ENCODE data around the gene EPC2. TPM values are rescaled to one million over a fixed set of nuclear protein-coding genes. Genes with fewer than 3 reads are reported as not detected.

EPC2 gene
- total and polyA plus RNA-seq, 10 of the 15 experiments (the other 5 are each of a cell fraction or from before 2014, with no cell fraction given) = 2.0 to 16.5 (median 10.8) TPM

- H3K9ac ChIP-seq (ENCODE audit: control insufficient read depth, insufficient read depth, low read length) = peak overlapping the region; percentile 65
- in situ Hi-C loops (cut with MboI) (no loop called here), intact Hi-C loops (cut with micrococcal nuclease; ENCODE audit: unreplicated experiment) (loop anchor here (2.0 kb wide), 1 partner anchor 30 kb away; the partner anchor contains the start of gene EPC2)
- CTCF ChIA-PET = interaction anchor here (0.6 to 1.5 kb wide), 8 partner anchors 11 to 936 kb away, joined by 3 to 5 read pairs (median 4); no protein-coding TSS in a partner anchor
- no peaks in the 10 kb centered on the region for H3K27me3 ChIP-seq (replicated peaks in 1 of 2; ENCODE audit: control insufficient read depth in 2 of 2, insufficient read depth in 2 of 2, low read length in 1 of 2)
- ATAC-seq = peak; percentile 94
- RAD21 ChIA-PET (ENCODE audit: unreplicated experiment) = interaction anchor here (0.9 to 2.0 kb wide), 5 partner anchors 10 to 105 kb away, joined by 3 to 5 read pairs (median 4); no protein-coding TSS in a partner anchor
- H3K27ac ChIP-seq (ENCODE audit: control insufficient read depth, insufficient read depth) = peak overlapping the region; percentile 60
- peak overlapping the region; percentile 12; the same call in 1 of the 2 replicates for H3K4me3 ChIP-seq
- BruUV-seq (replicated peaks) = no TSS peak
- peak overlapping the region; percentile 85 for H2AFZ ChIP-seq (ENCODE audit: control insufficient read depth, low read depth, low read length)
- 53% methylated on average over 6 of the region's 6 CpGs for WGBS (ENCODE audit: insufficient coverage, insufficient replicate concordance, low lambda C conversion rate, missing lambda C conversion rate)
- FAIRE-seq = peak; percentile 95
- DNase-seq (ENCODE audit: low read depth, low spot score) = peak; percentile 53
- SMC1A ChIA-PET (ENCODE audit: uncharacterized antibody, unreplicated experiment) = interaction anchor here (0.9 to 3.7 kb wide), 6 partner anchors 11 to 376 kb away, joined by 3 to 19 read pairs (median 3); no protein-coding TSS in a partner anchor
- H4K20me1 ChIP-seq (ENCODE audit: control insufficient read depth, insufficient read depth) = no peaks in the 10 kb centered on the region
- H3K36me3 ChIP-seq (ENCODE audit: control insufficient read depth in 2 of 2, insufficient read depth in 2 of 2, low read length in 1 of 2) = no peaks in the 10 kb centered on the region
- peaks cover 18% of the 10 kb centered on the region for H3K4me1 ChIP-seq (ENCODE audit: control insufficient read depth, insufficient read depth, low read length)
- peak overlapping the region; percentile 73 for H3K4me2 ChIP-seq (ENCODE audit: control insufficient read depth, insufficient read depth)
- no peaks in the 10 kb centered on the region for H3K9me3 ChIP-seq (replicated peaks; ENCODE audit: control insufficient read depth, insufficient read depth, low read length)
- POLR2A ChIA-PET = interaction anchor here (0.8 to 1.0 kb wide), 3 partner anchors 10 to 32 kb away, joined by 3 to 4 read pairs (median 3); no protein-coding TSS in a partner anchor
- no peaks in the 10 kb centered on the region for H3K79me2 ChIP-seq (ENCODE audit: control insufficient read depth, insufficient read depth, low read length)
- TF ChIP-seq BRCA1 (IDR thresholded peaks at IDR 0.05; ENCODE audit: low read depth, low read length) (no peak), SP1 (IDR thresholded peaks at IDR 0.05; ENCODE audit: low read depth, low read length) (no peak), ZSCAN29 (IDR thresholded peaks at IDR 0.05) (no peak), IKZF1 (conservative IDR thresholded peaks at IDR 0.05) (0 out of 2 replicates have a peak, but pooled peaks have one; percentile 16), ZBED1 (IDR thresholded peaks at IDR 0.05; ENCODE audit: borderline replicate concordance) (no peak), SREBF1 (IDR thresholded peaks at IDR 0.05; ENCODE audit: low read length) (no peak), HDGF (IDR thresholded peaks at IDR 0.05) (no peak), DPF2 (IDR thresholded peaks at IDR 0.05) (no peak), EP300 (IDR thresholded peaks at IDR 0.05; ENCODE audit: borderline replicate concordance in 1 of 2, control insufficient read depth in 1 of 2, low read depth in 2 of 2, low read length in 2 of 2) (no peak), RCOR1 (conservative IDR thresholded peaks at IDR 0.05; ENCODE audit: low read depth, low read length) (no peak), MYC (IDR thresholded peaks at IDR 0.05; ENCODE audit: insufficient read depth, insufficient read length, insufficient replicate concordance, low read length, severe bottlenecking) (no peak), CHD4 (IDR thresholded peaks at IDR 0.05) (no peak), BHLHE40 (IDR thresholded peaks at IDR 0.05; ENCODE audit: borderline replicate concordance in 1 of 2, low read depth in 2 of 2, low read length in 1 of 2) (peak in 1 of 2 experiments; percentile 28; a peak in 1 of 4 replicates), NR2F1 (conservative IDR thresholded peaks at IDR 0.05) (no peak), POLR2AphosphoS2 (IDR thresholded peaks at IDR 0.05; ENCODE audit: low read depth, low read length) (no peak), BCLAF1 (IDR thresholded peaks at IDR 0.05) (no peak), TCF3 (IDR thresholded peaks at IDR 0.05; ENCODE audit: borderline replicate concordance, insufficient read depth, low read depth, low read length) (no peak)
- TF ChIP-seq, protein P1, sequence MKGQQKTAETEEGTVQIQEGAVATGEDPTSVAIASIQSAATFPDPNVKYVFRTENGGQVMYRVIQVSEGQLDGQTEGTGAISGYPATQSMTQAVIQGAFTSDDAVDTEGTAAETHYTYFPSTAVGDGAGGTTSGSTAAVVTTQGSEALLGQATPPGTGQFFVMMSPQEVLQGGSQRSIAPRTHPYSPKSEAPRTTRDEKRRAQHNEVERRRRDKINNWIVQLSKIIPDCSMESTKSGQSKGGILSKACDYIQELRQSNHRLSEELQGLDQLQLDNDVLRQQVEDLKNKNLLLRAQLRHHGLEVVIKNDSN (IDR thresholded peaks at IDR 0.05; ENCODE audit: borderline replicate concordance, extremely low read length, insufficient read depth, low read depth, low read length) = no peak
- TF ChIP-seq, protein P2, sequence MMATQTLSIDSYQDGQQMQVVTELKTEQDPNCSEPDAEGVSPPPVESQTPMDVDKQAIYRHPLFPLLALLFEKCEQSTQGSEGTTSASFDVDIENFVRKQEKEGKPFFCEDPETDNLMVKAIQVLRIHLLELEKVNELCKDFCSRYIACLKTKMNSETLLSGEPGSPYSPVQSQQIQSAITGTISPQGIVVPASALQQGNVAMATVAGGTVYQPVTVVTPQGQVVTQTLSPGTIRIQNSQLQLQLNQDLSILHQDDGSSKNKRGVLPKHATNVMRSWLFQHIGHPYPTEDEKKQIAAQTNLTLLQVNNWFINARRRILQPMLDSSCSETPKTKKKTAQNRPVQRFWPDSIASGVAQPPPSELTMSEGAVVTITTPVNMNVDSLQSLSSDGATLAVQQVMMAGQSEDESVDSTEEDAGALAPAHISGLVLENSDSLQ (IDR thresholded peaks at IDR 0.05) = no peak
Measured at GRCh38 chr2:148614322-148615049, 30.1 kb upstream of the EPC2 start.
